Tibial nerve (tissue), 4 donors: ENCODE results near the gene ADRA2C. TPM values are rescaled to one million over a fixed set of nuclear protein-coding genes. Genes with fewer than 3 reads are reported as not detected.

Source experiments
- DNase-seq, 2 donors: peaks; one replicate each; pipeline ENCODE4 v3.0.0-alpha.2; 2019; ENCODE audit warnings: low spot score in 2 of 2
- H3K27ac ChIP-seq, 4 donors: fragments of 200-600 bp; sonication (generic) in 3 of 4; one replicate each; pipeline ENCODE4 v1.5.1; 2017 to 2019; ENCODE audit warnings: mild to moderate bottlenecking in 1 of 4
- H3K27me3 ChIP-seq, 2 donors: fragments of 200-600 bp; sonication (generic) in 1 of 2; one replicate each; pipeline versions ENCODE4 v1.5.1 to v1.6.0; 2017 to 2019
- H3K36me3 ChIP-seq, 3 donors: fragments of 200-600 bp; sonication (generic); one replicate each; pipeline ENCODE4 v1.5.1; 2018 to 2019
- H3K4me1 ChIP-seq, 4 donors: fragments of 200-600 bp; sonication (generic) in 3 of 4; one replicate each; pipeline ENCODE4 v1.5.1; 2017 to 2019
- H3K4me3 ChIP-seq, 4 donors: fragments of 200-600 bp; sonication (generic) in 3 of 4; one replicate each; pipeline ENCODE4 v1.5.1; 2017 to 2019; ENCODE audit warnings: mild to moderate bottlenecking in 1 of 4, moderate library complexity in 1 of 4
- H3K9me3 ChIP-seq, 4 donors: fragments of 200-600 bp; sonication (generic) in 3 of 4; one replicate each; pipeline ENCODE4 v1.5.1; 2017 to 2019
- CTCF ChIP-seq, 5 experiments: fragments of 200-600 bp in 3 of 5; fragments of 450-650 bp in 2 of 5; sonication (generic) in 3 of 5; IDR thresholded peaks; one replicate each; pipeline ENCODE4 v1.5.1; 2016 to 2019; ENCODE audit warnings: antibody characterized with exemption in 5 of 5, mild to moderate bottlenecking in 3 of 5, moderate library complexity in 2 of 5
- EP300 ChIP-seq, 2 donors: sonication (generic); formaldehyde crosslinking; IDR thresholded peaks; one replicate each; pipeline ENCODE4 v1.6.1; 2017; ENCODE audit warnings: antibody characterized with exemption in 2 of 2, mild to moderate bottlenecking in 1 of 2
- POLR2A ChIP-seq, 2 donors: fragments of 450-650 bp; IDR thresholded peaks; one replicate each; pipeline ENCODE4 v1.6.1; 2017; ENCODE audit warnings: antibody characterized with exemption in 2 of 2, mild to moderate bottlenecking in 2 of 2, moderate library complexity in 2 of 2
- WGBS, 2 donors: methylation state at CpG; one replicate each; pipeline ENCODE4 v1.1.5; 2018; 5-methylcytosine and 5-hydroxymethylcytosine counted together
- total RNA-seq, 4 donors: library from RNA; depleted of rRNA; stranded (reverse); fragments of >200 nt; gene quantifications; one replicate each; pipeline ENCODE4 v1.1.0, GENCODE V29; 2016

The ADRA2C gene
- total RNA-seq, 4 donors from 2014 or later = 3.1 to 13.2 (median 7.5) TPM

GRCh38 chr4:3807311-3807710 lies 41.1 kb downstream of the ADRA2C start:
- H3K4me3 ChIP-seq = no peak overlapping the region
- no peaks in the 10 kb centered on the region for H3K4me1 ChIP-seq
- no peak for DNase-seq
- H3K9me3 ChIP-seq = no peaks in the 10 kb centered on the region
- H3K27ac ChIP-seq = no peak overlapping the region
- no peak for TF ChIP-seq POLR2A (IDR thresholded peaks at IDR 0.05)
- no peak for TF ChIP-seq EP300 (IDR thresholded peaks at IDR 0.05)
- TF ChIP-seq CTCF (IDR thresholded peaks at IDR 0.05) = no peak
- H3K36me3 ChIP-seq = no peaks in the 10 kb centered on the region
- H3K27me3 ChIP-seq = peaks cover 0 to 17% of the 10 kb centered on the region in 2 donors
- WGBS, 2 donors = 56 to 62% methylated on average over 6 of the region's 6 CpGs

- 16 to 17% methylated on average over 14 of the region's 14 CpGs for WGBS, 2 donors
- Histone ChIP-seq H3K27ac (no peak overlapping the region), H3K27me3 (peaks cover 0 to 17% of the 10 kb centered on the region in 2 donors), H3K9me3 (peaks cover 0 to 4% (median 0%) of the 10 kb centered on the region in 4 donors), H3K36me3 (no peaks in the 10 kb centered on the region), H3K4me1 (no peaks in the 10 kb centered on the region), H3K4me3 (no peak overlapping the region)
- DNase-seq = no peak
- TF ChIP-seq EP300 (IDR thresholded peaks at IDR 0.05) (no peak), CTCF (IDR thresholded peaks at IDR 0.05) (no peak), POLR2A (IDR thresholded peaks at IDR 0.05) (no peak)
Observed at GRCh38 chr4:3807822-3808496, 41.8 kb downstream of the ADRA2C start.

DNA sequence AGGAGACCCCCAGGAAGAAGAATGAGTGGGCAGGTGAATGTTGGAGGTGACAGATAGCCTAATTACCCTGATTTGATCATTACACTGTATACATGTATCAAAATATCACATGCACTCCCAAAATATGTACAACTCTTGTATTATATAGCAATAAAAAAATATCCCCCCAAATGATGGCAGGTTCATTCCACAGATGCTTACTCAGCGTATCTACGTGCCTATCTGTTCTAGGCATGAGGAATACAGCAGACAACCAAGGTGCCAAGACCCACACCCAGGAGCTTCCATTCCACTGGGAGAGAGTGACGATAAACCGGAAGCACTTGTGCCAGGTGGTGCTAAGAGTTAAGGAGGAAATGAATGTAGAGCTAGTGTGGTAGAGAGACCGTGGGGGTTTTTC lies 42.4 kb downstream of the ADRA2C start:
- H3K36me3 ChIP-seq = no peaks in the 10 kb centered on the region
- no peak overlapping the region for H3K27ac ChIP-seq
- 63 to 70% methylated on average over 5 of the region's 5 CpGs for WGBS, 2 donors
- no peak for TF ChIP-seq CTCF (IDR thresholded peaks at IDR 0.05)
- TF ChIP-seq POLR2A (IDR thresholded peaks at IDR 0.05) = no peak
- no peak for TF ChIP-seq EP300 (IDR thresholded peaks at IDR 0.05)
- H3K4me3 ChIP-seq = no peak overlapping the region
- DNase-seq = no peak
- no peaks in the 10 kb centered on the region for H3K4me1 ChIP-seq
- peaks cover 0 to 7% (median 0%) of the 10 kb centered on the region in 4 donors for H3K9me3 ChIP-seq
- peaks cover 0 to 17% of the 10 kb centered on the region in 2 donors for H3K27me3 ChIP-seq

DNA sequence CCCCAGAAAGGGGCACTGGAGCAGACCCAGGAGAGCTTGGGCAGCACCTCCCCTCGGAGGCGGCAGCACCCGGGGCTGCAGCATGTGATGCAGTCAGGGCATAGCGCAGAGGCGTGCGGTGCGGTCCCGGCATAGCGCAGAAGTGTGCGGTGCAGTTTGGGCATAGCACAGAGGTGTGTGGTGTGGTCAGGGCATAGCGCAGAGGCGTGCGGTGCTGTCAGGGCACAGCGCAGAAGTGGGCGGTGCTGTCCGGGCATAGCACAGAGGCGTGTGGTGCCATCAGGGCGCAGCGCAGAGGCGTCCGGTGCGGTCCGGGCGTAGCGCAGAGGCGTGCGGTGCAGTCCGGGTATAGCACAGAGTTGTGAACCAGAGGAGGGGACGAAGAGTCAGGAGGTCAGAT lies 42.8 kb downstream of the ADRA2C start:
- H3K9me3 ChIP-seq = peaks cover 0 to 7% (median 0%) of the 10 kb centered on the region in 4 donors
- no peak for DNase-seq
- H3K4me3 ChIP-seq = no peak overlapping the region
- TF ChIP-seq CTCF (IDR thresholded peaks at IDR 0.05) (no peak), EP300 (IDR thresholded peaks at IDR 0.05) (no peak), POLR2A (IDR thresholded peaks at IDR 0.05) (no peak)
- H3K27me3 ChIP-seq = peaks cover 0 to 17% of the 10 kb centered on the region in 2 donors
- no peaks in the 10 kb centered on the region for H3K36me3 ChIP-seq
- H3K27ac ChIP-seq = no peak overlapping the region
- no peaks in the 10 kb centered on the region for H3K4me1 ChIP-seq
- 86 to 89% methylated on average over 29 of the region's 29 CpGs for WGBS, 2 donors

- Histone ChIP-seq H3K9me3 (peaks cover 0 to 7% (median 0%) of the 10 kb centered on the region in 4 donors), H3K36me3 (no peaks in the 10 kb centered on the region), H3K27me3 (peaks cover 0 to 17% of the 10 kb centered on the region in 2 donors), H3K27ac (no peak overlapping the region), H3K4me1 (no peaks in the 10 kb centered on the region), H3K4me3 (no peak overlapping the region)
- TF ChIP-seq CTCF (IDR thresholded peaks at IDR 0.05) (no peak), POLR2A (IDR thresholded peaks at IDR 0.05) (no peak), EP300 (IDR thresholded peaks at IDR 0.05) (no peak)
- DNase-seq = no peak
- 71 to 77% methylated on average over 18 of the region's 18 CpGs for WGBS, 2 donors
Observed at GRCh38 chr4:3809451-3810110, 43.4 kb downstream of the ADRA2C start.
